Nephron progenitor cell (in vitro differentiated cells): ENCODE data around the gene GBF1.

Experiments
- DNase-seq: peaks from one replicate; pipeline ENCODE4 v3.0.0; 2021
- H3K27ac Mint-ChIP-seq: 2 replicates; pipeline ENCODE4 v1.8.0; 2021; ENCODE audit warnings: mild to moderate bottlenecking, moderate library complexity, mixed read lengths
- H3K27me3 Mint-ChIP-seq: 2 replicates; pipeline ENCODE4 v1.8.0; 2021; ENCODE audit warnings: mild to moderate bottlenecking, low read depth, mixed read lengths; ENCODE audit not compliant: poor library complexity
- H3K36me3 Mint-ChIP-seq: 2 replicates; pipeline ENCODE4 v1.8.0; 2021; ENCODE audit warnings: low read depth, mixed read lengths
- H3K4me1 Mint-ChIP-seq: 2 replicates; pipeline ENCODE4 v1.8.0; 2021; ENCODE audit warnings: mixed read lengths
- H3K4me3 Mint-ChIP-seq: 2 replicates; pipeline ENCODE4 v1.8.0; 2021; ENCODE audit warnings: mild to moderate bottlenecking, moderate library complexity, mixed read lengths
- H3K9me3 Mint-ChIP-seq: 2 replicates; pipeline ENCODE4 v1.8.0; 2021; ENCODE audit warnings: mild to moderate bottlenecking, moderate library complexity, mixed read lengths
- CTCF ChIP-seq: fragments of 200-600 bp; sonication (generic); IDR thresholded peaks from 2 replicates; pipeline ENCODE4 v1.5.0; 2021; ENCODE audit warnings: antibody characterized with exemption

Gene GBF1, protein sequence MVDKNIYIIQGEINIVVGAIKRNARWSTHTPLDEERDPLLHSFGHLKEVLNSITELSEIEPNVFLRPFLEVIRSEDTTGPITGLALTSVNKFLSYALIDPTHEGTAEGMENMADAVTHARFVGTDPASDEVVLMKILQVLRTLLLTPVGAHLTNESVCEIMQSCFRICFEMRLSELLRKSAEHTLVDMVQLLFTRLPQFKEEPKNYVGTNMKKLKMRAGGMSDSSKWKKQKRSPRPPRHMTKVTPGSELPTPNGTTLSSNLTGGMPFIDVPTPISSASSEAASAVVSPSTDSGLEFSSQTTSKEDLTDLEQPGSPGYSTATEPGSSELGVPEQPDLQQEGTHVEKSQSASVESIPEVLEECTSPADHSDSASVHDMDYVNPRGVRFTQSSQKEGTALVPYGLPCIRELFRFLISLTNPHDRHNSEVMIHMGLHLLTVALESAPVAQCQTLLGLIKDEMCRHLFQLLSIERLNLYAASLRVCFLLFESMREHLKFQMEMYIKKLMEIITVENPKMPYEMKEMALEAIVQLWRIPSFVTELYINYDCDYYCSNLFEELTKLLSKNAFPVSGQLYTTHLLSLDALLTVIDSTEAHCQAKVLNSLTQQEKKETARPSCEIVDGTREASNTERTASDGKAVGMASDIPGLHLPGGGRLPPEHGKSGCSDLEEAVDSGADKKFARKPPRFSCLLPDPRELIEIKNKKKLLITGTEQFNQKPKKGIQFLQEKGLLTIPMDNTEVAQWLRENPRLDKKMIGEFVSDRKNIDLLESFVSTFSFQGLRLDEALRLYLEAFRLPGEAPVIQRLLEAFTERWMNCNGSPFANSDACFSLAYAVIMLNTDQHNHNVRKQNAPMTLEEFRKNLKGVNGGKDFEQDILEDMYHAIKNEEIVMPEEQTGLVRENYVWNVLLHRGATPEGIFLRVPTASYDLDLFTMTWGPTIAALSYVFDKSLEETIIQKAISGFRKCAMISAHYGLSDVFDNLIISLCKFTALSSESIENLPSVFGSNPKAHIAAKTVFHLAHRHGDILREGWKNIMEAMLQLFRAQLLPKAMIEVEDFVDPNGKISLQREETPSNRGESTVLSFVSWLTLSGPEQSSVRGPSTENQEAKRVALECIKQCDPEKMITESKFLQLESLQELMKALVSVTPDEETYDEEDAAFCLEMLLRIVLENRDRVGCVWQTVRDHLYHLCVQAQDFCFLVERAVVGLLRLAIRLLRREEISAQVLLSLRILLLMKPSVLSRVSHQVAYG (N-terminal part only)

DNA sequence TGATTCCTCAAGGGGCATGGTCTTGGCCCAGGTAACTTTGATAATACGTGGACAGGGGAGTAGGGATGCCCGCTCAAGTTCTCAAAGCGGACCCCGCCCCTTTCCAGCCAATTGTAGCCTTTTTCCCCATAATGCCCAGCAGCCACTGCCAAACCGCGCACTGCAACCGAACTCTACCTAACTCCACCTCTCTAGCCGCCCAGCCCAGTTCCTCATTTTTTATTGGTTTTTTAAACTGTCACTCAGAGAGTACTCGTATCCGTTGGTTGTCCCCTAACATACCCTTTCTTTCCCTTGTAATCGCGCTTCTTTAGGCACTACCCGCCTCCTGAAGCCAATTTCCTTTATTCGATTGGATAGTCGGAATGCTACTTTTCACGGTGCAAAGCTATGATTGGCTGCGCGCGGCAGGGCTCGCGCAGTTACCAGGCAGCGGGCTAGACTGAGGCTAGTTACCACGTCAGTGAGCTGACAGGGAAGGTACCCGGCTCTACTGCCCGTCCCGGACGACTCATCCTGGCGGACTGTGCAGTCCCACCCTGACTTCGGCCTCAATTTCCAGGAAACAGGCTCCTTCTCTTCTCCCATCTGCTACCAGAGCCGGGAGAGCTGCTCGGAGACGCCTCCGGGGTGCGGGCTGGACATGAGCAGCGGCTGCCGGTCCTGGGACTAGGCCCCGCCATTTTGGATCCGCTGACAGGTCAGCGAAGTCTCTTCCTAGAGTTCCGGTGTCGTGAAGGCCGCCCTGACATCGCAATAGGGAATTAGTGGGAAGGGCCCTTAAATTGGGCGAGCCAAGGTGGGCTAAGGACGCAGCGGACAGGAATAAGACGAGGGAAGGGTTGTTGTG, at the start of gene GBF1:
Gene GBF1 (plus strand): TSS at position 451 of the 850 bp plus-strand sequence. CDS start 13,407 bp downstream, outside the sequence.
- DNase-seq: peak; percentile 85
- peaks cover 55% of the 10 kb centered on the region for H3K4me1 Mint-ChIP-seq
- H3K27ac Mint-ChIP-seq: peak within 1 kb of the TSS; percentile 97
- no peaks in the 10 kb centered on the region for H3K9me3 Mint-ChIP-seq
- peak within 1 kb of the TSS; percentile 99 for H3K4me3 Mint-ChIP-seq
- no peak for TF ChIP-seq CTCF
- peaks cover 35% of the 10 kb centered on the region for H3K27me3 Mint-ChIP-seq
- peaks cover 11% of the 10 kb centered on the region for H3K36me3 Mint-ChIP-seq

DNA sequence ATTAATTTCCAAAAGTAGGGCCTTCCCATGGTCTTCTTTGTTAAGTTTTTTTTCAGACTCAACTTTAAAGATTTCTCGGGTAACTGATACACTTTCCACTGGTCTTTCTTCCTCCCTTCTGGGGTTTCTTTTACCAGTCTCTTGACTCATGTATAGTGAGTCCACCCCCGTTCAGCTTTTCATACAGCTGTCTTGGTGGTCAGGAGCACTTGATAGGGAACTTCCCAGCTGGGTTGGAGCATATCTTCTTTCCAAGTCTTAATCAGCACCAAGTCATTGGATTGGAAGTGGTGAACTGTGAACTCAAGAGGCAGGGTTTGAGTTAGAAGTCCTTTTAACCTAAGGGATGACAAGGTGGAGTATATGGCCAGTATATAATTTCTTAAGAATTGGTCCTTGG, 48.4 kb upstream of the GBF1 start:
- H3K27me3 Mint-ChIP-seq: peaks cover 37% of the 10 kb centered on the region
- H3K9me3 Mint-ChIP-seq: peaks cover 51% of the 10 kb centered on the region
- H3K4me3 Mint-ChIP-seq: no peak overlapping the region
- H3K4me1 Mint-ChIP-seq: no peaks in the 10 kb centered on the region
- DNase-seq: no peak
- no peak for TF ChIP-seq CTCF
- H3K36me3 Mint-ChIP-seq: no peaks in the 10 kb centered on the region
- no peak overlapping the region for H3K27ac Mint-ChIP-seq

DNA sequence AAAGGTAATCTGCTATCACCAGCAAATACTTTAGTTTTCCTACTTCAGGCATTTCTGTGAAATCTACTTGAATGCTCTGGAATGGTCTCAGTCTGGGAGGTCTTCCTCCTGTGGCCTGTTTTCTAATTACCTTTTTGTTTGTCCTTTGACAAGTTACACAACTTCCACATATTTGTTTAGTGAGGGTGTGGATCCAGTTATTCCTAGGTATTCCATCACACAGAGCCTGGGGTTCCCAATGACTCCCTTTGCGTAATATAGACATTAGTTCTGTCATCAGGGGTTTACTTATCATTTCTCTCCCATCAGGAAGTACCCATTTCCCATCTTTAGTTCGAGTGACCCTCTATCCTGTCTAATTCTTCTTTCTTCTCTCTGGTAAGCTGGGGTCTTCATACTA, 47.3 kb upstream of the GBF1 start:
- Mint-ChIP-seq H3K27me3 (peaks cover 48% of the 10 kb centered on the region), H3K4me3 (no peak overlapping the region), H3K9me3 (peaks cover 51% of the 10 kb centered on the region), H3K36me3 (peaks cover 5% of the 10 kb centered on the region), H3K4me1 (no peaks in the 10 kb centered on the region), H3K27ac (no peak overlapping the region)
- TF ChIP-seq CTCF: no peak
- DNase-seq: no peak

DNA sequence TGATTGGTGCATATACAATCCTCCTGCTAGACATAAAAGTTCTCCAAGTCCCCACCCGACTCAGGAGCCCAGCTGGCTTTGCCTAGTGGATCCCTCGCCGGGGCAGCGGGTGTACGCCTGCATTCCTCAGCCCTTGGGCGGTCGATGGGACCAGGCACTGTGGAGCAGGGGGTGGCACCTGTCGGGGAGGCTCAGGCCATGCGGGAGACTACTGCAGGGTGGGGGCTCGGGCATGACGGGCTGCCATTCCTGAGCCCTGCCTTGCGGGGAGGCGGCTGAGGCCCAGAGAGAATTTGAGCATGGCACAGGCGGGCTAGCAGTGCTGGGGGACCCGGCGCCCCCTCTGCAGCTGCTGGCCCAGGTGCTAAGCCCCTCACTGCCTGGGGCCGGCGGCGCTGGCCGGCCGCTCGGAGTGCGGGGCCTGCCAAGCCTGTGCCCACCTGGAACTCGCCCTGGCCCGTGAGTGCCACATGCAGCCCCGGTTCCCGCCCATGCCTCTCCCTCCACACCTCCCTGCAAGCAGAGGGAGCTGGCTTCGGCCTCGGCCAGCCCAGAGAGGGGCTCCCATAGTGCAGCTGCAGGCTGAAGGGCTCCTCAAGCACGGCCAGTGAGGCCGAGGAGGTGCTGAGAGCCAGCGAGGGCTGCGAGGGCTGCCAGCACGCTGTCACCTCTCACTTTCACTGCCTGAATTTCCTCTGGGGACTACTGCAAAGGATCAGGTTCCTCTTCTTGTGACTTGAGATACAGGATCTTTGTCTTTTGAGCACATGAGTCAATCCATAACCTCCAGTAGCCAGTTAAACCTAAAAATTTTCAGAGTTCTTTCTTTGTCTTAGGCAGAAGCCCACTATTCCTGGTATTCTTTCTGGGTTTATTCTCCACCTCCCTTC, 44.3 kb upstream of the GBF1 start:
- H3K27me3 Mint-ChIP-seq: peaks cover 38% of the 10 kb centered on the region
- no peaks in the 10 kb centered on the region for H3K4me1 Mint-ChIP-seq
- H3K4me3 Mint-ChIP-seq: no peak overlapping the region

More for the DNA sequence above, 44.3 kb upstream of the GBF1 start:
- H3K9me3 Mint-ChIP-seq: peaks cover 65% of the 10 kb centered on the region
- TF ChIP-seq CTCF: no peak
- peaks cover 5% of the 10 kb centered on the region for H3K36me3 Mint-ChIP-seq
- no peak for DNase-seq
- no peak overlapping the region for H3K27ac Mint-ChIP-seq
